Measurements from ENCODE around the gene GYG1. TPM values are rescaled to one million over a fixed set of nuclear protein-coding genes. Genes with fewer than 3 reads are reported as not detected.

The GYG1 gene
- total RNA-seq, 1 donor: 43.6 TPM

DNA sequence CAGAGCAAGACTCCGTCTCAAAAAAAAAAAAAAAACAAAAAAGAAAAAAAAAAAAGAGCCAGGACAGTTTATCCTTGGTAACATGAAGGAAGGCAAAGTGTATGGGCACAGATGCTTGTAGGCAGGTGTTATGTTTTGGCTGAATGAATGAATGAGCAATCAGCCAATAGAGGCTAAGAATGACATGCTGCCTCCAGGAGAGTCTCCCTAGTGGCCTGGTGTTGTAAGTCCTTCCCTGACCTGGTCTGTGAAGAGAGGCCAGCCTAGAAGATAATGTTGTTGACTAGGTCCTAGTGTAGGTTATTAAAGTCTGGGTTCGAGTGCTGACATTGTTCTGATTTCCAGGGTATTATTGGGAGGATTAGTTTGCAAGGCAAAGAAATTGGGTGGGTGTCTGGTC is 24.9 kb downstream of the GYG1 start:
- TF ChIP-seq, protein P1, sequence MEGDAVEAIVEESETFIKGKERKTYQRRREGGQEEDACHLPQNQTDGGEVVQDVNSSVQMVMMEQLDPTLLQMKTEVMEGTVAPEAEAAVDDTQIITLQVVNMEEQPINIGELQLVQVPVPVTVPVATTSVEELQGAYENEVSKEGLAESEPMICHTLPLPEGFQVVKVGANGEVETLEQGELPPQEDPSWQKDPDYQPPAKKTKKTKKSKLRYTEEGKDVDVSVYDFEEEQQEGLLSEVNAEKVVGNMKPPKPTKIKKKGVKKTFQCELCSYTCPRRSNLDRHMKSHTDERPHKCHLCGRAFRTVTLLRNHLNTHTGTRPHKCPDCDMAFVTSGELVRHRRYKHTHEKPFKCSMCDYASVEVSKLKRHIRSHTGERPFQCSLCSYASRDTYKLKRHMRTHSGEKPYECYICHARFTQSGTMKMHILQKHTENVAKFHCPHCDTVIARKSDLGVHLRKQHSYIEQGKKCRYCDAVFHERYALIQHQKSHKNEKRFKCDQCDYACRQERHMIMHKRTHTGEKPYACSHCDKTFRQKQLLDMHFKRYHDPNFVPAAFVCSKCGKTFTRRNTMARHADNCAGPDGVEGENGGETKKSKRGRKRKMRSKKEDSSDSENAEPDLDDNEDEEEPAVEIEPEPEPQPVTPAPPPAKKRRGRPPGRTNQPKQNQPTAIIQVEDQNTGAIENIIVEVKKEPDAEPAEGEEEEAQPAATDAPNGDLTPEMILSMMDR (IDR thresholded peaks at IDR 0.05; ENCODE audit: insufficient read depth, low read depth, low read length): no peak
- H3K4me3 ChIP-seq (ENCODE audit: low read depth, low read length): no peak overlapping the region
- no peak for DNase-seq (ENCODE audit: low read depth)

DNA sequence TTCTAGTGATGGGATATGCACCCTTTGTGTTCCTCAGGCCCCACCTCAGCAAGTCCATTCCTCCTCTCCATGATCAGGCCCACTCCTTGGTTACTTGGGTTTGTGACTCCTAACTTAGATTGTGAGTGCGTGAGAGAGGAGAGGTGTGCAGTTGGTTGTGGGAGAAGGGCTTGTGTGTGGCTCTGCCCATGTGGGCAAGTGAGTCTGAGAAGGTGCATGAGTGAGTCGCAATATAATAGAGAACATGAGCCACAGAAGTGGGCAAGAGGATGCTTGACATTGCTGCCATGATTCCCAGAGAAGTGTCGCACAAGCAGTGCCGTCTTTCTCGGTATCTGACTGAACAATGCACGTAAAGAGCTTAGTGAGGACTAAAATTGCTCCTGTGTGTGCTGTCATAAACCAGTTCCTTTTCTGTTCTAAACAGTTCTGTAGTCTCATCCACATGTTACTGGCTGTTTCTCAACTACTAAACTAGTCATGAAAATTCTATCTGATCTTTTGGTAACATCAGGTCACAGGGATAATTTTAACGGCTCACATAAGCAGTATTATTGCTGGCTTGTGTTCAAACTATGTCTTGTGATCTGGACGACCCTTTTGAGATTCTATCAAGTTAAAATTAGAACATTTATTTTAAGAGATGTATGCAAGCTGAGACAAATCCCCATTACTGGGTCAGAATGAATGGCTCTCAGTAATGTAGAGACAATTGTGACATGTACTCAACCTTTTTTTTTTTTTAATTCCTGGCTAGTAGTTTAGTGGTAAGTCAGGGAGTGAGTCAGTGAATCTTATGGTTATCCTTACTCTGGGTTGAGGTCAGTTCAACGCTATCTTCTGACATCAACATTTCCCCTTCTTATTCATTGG is 25.6 kb downstream of the GYG1 start:
- TF ChIP-seq, protein P1 (IDR thresholded peaks at IDR 0.05; ENCODE audit: insufficient read depth, low read depth, low read length): no peak
- no peak overlapping the region for H3K4me3 ChIP-seq (ENCODE audit: low read depth, low read length)
- peak; percentile 88 for DNase-seq (ENCODE audit: low read depth)

DNA sequence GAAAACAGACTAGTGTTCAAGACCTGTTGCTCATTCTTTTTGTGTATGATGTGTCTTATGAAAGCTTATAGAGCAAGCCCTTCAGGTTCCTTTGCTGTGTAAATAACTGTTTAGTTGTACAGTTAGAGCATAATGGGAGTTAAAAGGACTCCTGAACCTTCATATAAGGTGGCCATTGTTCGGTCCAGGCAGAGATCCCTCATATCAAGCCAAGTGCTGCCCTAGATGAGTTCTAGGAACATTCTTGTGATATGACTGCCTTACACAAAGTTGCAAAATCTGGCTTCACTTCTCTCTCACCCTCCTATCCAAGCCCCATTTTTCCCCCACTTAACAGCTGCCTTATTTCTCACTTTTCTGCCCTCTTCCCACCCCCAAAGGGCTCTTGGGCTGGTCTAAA is 26.9 kb downstream of the GYG1 start:
- peak; percentile 35 for DNase-seq (ENCODE audit: low read depth)
- no peak overlapping the region for H3K4me3 ChIP-seq (ENCODE audit: low read depth, low read length)
- TF ChIP-seq, protein P1 (IDR thresholded peaks at IDR 0.05; ENCODE audit: insufficient read depth, low read depth, low read length): no peak

DNA sequence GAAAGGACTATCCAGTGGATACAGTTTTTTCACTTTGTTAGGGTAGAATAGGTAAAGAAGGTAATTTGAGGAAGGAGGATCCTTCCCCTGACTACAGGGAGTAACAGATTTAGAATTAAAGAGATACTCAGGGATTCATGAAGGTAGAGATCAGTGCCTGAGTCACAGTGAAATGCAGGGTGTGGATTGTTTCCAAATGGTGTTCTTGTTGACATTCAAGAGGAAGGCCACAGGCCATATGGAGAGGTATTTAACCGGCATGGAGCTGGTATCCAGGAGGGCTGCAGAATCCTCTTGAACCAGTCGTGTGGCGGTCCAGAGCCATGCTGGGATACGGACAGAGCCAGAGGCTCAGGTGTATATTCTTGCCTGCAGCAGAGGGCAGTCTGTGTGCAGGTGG is 28.2 kb downstream of the GYG1 start:
- H3K4me3 ChIP-seq (ENCODE audit: low read depth, low read length): no peak overlapping the region
- no peak for DNase-seq (ENCODE audit: low read depth)
- TF ChIP-seq, protein P1 (IDR thresholded peaks at IDR 0.05; ENCODE audit: insufficient read depth, low read depth, low read length): no peak

DNA sequence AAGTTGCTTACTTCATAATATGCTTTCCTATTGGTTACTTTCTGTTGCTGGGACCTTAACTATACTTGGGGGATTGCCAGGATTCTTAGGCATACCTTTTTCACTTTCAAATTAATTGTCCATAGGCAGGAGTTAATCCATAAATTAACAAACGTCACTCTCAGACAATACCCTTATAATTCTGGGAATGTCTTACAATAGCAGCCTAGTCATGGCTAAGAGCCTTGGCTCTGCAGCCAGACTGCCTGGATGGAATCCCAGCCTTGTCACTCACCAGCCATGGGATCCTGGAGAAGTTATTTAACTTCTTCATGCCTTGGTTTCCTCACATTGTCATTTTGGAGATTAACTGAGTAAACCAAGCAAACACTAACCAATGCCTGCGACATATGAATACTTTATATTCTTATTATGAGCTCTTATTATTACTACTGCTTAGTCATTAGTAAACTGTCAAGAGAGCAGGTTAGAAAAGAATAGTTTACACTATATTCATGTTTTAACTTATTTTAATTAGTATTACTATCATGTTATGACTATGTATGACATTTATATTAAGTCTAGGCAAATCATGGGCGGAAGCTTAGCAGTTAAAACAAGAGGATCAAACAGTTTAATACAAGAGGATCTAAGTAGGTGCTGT is 29.0 kb downstream of the GYG1 start:
- H3K4me3 ChIP-seq (ENCODE audit: low read depth, low read length): no peak overlapping the region
- DNase-seq (ENCODE audit: low read depth): no peak
- TF ChIP-seq, protein P1 (IDR thresholded peaks at IDR 0.05; ENCODE audit: insufficient read depth, low read depth, low read length): no peak

DNA sequence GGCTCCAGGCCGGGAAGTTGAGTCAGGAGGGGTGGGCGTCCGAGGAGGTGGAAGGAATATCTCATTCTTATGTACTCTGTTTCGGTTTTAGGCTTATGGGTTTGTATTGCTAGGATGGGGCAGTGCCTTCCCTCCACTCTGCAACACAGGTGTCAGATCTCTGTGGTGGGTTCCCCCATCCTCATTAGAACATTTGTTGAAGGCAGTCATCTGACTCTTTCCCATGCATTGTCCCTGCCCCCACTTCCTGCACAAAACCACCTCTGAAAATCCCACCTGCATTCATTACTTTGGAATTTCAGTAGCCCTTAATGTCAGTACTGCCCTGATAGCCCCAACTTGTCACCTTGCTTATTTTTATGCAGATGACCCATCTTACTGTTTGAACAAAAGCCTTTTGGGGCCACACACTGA is 29.5 kb downstream of the GYG1 start:
- DNase-seq (ENCODE audit: low read depth): no peak
- no peak overlapping the region for H3K4me3 ChIP-seq (ENCODE audit: low read depth, low read length)
- TF ChIP-seq, protein P1 (IDR thresholded peaks at IDR 0.05; ENCODE audit: insufficient read depth, low read depth, low read length): no peak
